Skin epidermis (tissue), 12 donors: ENCODE measurements around the gene MYO16.

Experiments
- H3K27ac ChIP-seq, 21 experiments: fragments of 200-600 bp; sonication (generic) in 11 of 21; one replicate each; pipeline ENCODE4 v1.5.0; 2020; ENCODE audit warnings: mild to moderate bottlenecking in 3 of 21, inconsistent platforms in 2 of 21, moderate library complexity in 2 of 21
- H3K4me3 ChIP-seq, 7 experiments: fragments of 200-600 bp; sonication (generic) in 2 of 7; one replicate each; pipeline ENCODE4 v1.5.0; 2020; ENCODE audit warnings: inconsistent platforms in 2 of 7, mild to moderate bottlenecking in 2 of 7, moderate library complexity in 1 of 7

The MYO16 gene

DNA sequence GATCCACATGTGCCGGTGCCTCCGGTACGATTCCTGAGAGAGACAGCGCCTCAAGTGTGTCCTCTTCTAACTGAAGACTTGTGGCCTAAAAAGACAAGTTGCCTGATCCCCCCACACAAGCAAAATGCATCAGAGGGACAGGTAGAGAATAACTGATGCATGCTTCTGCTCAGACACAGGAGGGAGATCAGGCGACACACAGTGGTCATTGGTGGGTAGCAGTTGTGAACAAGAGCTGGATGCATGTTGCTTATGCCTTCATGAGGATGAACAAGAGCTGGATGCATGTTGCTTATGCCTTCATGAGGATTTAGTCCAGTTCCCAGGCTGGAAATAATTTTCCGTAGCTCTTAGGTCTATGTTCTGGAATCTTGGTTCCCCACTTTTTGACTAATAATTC, 505.6 kb downstream of the MYO16 start:
- no peak overlapping the region for H3K27ac ChIP-seq
- H3K4me3 ChIP-seq = no peak overlapping the region

DNA sequence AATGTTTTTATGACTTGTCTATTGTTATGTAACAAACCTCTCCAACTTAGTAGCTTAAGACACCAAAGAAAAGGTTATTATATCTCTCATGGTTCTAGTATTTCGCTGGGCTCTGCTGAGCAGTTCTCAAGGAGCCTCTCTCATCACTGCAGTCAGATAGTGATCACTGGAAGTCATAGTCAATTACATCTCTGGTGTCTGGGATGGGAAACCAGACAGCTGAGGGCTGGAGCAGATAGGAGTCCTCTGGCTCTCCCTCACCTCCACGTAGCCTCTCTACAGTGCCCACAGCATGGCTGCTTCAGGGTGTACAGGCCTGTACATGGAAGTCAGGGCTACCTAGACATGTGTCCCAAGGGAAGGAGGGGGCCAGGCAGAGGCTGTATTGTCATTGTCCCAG, 507.5 kb downstream of the MYO16 start:
- Histone ChIP-seq H3K27ac (no peak overlapping the region), H3K4me3 (no peak overlapping the region)

DNA sequence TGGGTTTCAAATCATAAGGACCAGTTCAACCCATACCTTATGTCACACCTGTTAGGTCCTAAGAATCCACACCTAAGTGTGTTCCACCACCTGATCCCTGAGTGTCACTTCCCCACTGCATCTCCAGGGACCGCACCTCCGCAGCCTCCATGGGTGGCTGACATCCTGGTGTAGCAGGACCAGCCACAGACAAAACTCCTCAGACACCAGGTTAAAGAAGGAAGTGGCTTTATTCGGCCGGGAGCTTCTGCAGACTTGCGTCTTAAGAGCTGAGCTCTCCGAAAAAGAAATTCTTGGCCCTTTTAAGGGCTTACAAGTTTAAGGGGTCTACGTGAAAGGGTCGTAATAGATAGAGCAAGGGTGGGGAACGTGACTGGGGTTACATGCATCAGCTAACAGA, 509.9 kb downstream of the MYO16 start:
- no peak overlapping the region for H3K4me3 ChIP-seq
- no peak overlapping the region for H3K27ac ChIP-seq

DNA sequence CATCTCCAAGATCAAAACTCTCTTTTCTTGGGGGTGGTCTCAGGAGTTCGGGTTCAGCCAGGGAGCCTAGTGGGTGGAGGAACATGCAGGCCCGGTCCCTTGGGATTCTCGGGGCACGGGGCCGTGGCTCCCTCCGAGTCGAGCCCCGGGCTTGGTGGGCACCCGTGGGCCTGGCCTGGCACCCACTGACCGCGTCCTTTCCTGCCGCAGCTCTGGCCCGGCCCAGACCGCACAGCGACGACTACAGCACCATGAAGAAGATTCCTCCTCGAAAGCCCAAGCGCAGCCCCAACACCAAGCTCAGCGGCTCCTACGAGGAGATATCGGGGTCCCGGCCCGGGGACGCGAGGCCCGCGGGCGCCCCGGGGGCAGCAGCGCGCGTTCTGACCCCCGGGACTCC, 510.6 kb downstream of the MYO16 start:
- H3K4me3 ChIP-seq = no peak overlapping the region
- no peak overlapping the region for H3K27ac ChIP-seq

DNA sequence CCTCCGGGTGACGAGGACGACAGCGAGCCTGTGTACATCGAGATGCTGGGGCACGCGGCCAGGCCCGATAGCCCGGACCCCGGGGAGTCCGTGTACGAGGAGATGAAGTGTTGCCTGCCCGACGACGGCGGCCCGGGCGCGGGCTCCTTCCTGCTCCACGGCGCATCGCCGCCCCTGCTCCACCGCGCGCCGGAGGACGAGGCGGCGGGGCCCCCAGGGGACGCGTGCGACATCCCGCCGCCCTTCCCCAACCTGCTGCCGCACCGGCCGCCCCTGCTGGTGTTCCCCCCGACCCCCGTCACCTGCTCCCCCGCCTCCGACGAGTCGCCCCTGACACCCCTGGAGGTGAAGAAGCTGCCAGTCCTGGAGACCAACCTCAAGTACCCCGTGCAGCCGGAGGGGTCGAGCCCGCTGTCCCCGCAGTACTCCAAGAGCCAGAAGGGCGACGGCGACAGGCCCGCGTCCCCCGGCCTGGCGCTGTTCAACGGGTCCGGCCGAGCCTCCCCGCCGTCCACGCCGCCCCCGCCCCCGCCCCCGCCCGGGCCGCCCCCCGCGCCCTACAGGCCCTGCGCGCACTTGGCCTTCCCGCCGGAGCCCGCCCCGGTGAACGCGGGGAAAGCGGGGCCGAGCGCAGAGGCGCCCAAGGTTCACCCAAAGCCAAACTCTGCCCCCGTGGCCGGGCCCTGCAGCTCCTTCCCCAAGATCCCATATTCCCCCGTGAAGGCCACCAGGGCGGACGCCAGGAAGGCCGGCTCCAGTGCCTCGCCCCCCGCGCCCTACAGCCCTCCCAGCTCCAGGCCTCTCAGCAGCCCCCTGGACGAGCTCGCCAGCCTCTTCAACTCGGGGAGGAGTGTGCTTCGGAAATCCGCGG, 511.3 kb downstream of the MYO16 start:
- Histone ChIP-seq H3K27ac (no peak overlapping the region), H3K4me3 (peak overlapping the region in 1 of 7 experiments; percentile 21)

DNA sequence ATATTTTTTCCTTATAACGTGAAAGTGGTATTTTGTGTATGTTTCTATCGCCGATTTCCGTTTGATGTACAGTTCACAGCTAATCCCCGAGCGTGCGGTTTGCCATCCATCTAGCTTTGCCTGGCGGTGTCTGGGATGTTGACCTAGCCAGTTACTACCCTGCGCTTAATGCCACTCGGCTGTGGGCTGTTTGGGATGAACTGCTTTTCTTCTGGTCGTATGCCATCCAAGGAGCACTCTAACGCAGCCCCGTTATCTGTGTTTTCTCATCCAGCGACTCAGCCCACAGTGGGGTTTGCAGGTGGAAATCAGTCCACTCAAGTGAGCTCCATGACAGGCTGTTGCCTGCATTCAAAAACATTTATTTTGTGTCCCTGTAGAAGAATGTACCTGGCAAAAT, 512.3 kb downstream of the MYO16 start:
- no peak overlapping the region for H3K4me3 ChIP-seq
- H3K27ac ChIP-seq = no peak overlapping the region

DNA sequence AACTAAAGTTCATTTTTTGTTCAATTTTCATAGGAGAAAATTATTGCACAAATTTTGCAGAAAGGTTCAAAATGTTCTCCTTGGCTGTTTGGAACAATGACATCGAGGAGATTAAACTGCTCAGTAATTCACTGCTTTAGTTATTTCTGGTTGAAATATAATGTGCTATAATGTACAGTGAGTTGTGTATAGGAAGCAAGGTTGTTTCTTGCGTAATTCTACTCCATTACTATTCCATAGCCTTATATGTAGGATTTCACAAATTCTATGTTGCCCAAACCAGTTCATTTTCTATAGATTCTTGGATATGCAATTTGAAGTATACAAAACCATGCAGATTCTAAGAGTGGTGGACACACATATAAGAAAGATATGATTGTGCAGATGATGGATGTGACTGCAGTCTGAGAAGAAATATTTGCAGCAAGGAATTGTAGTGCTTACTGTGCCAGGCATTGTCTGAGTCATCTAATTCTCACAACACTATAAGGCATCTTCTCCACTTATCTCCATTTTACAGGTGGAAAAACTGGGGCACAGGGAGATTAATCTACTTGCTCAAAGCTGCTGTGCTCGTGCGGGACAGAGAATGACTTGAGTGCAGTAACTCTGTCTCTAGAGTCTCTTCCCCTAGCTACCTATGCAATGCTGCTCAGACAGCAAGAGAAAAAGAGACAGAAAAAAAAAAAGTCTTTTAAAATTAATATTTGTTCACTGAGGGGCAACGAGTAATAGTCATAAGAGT, 515.5 kb downstream of the MYO16 start:
- H3K4me3 ChIP-seq = no peak overlapping the region
- H3K27ac ChIP-seq = no peak overlapping the region

DNA sequence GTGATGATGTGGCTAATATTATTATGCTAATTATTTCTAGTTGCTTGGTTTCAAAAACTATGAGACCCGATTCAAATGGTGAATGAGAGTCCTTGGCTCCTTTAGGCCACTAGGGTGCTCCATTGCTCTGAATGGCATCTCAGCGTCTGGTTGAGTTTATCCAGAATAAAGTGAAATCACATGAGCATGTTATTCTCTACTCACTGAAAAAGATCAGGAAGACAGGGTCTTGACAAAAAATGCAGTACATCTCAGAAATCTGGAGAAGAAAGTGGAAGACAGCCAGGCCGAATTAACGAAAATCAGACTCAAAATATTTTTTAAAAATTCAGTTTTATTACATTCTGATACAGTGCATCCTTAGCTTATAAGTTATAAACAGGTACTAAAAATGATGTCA, 516.2 kb downstream of the MYO16 start:
- Histone ChIP-seq H3K27ac (no peak overlapping the region), H3K4me3 (no peak overlapping the region)

DNA sequence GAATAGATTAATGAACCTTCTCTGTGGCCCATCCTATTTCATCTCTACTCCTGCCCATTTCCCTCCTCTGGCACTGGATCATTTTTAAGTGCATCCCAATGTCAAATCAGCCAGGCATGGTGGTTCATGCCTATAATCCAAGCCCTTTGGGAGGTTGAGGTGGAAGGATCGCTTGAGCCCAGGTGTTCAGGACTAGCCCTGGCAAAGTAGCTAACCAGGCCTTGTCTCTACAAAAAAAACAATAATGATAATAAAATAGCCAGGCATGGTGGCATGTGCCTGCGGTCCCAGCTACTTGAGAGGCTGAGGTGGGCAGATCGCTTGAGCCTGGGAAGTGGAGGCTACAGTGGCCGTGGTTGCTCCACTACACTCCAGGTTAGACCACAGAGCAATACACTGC, 517.0 kb downstream of the MYO16 start:
- Histone ChIP-seq H3K27ac (no peak overlapping the region), H3K4me3 (no peak overlapping the region)

DNA sequence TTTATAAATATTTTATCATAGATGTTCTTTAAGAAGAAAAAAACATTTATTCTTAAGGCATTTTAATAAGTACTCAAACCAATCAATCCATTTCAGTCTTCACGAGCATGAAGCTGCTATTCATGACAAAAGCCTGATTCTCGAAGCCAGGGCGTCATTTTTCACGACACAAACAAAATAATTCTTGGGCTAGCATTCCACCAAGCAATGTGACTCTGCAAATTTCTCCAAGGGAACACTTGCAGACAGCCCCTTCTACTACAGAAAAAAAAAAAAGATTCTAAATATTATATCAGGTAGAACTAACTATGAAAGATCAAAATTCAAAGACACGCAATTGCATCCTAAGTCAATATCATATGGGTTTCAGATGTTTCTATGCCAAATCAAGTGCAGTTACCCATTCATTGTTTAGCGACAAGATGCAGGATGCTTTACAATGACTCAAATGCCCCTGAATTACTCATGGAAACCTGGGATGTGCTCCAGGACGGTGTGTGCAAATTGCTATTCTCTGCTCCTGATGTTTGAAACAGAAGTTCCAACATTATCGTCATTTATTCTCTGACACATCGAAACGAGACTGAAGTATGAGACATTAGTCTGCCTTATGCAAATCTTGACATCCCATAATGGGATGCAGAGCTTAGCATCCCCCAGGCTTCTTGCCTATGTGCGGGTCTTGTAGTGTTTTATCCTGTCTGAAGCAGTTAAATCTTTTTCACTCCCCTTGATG, 517.7 kb downstream of the MYO16 start:
- H3K4me3 ChIP-seq = no peak overlapping the region
- H3K27ac ChIP-seq = no peak overlapping the region

DNA sequence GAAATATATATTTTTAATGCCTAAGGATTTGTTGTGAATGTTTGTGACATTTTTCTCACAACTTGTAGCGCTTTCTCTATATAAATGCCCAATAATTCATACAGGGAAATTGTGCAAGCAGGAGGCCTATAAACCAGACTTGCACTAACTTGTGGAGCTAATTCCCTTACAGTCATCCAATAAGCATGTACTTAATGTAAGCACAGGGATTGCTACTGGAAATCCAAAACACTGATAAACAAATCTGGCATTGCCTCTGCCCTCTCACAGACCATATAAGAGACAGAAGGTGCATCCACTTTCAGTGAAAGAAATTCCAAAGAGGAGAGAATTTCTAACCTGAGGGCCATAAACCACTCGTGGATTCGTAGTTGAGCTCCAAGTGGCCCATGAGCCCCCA, 518.8 kb downstream of the MYO16 start:
- Histone ChIP-seq H3K27ac (no peak overlapping the region), H3K4me3 (no peak overlapping the region)

DNA sequence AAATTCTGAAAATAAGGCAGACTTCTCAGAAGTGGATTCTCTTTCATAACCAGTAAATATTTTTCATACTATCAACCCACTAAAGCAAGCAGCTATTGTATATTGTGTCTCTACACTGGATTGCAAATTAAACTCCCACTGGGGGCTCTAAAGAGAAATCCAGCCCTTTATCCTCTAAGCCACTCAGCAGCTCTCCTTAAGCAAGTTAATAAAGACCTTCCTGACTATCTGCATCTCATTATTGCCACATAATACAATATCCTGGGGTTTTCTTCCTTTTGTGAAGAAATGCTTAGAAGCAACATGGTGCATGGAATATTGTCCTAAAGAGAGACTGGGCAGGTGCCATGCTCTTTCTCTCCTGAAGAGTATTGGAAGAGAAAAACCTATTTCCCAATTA, 521.3 kb downstream of the MYO16 start:
- Histone ChIP-seq H3K4me3 (no peak overlapping the region), H3K27ac (no peak overlapping the region)

DNA sequence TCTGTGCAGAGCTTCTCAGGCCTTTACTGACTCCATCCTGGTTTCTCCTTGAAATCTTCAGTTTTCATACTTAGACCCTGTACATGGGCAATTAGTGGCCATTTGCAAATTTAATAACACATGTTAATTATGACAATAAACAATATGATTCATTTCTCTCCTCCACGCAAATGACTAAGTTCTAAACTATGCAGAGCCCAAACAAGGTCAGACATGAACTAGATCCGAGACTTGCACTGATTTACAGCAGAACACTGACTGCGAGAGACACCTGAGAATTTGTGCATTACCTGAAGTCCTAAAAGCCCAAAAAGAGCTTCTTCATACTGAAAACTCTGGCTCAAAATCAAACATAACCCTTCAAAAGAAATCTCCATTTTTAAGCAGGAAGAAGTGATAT, 521.8 kb downstream of the MYO16 start:
- no peak overlapping the region for H3K4me3 ChIP-seq
- peak overlapping the region in 1 of 21 experiments; percentile 10 for H3K27ac ChIP-seq

DNA sequence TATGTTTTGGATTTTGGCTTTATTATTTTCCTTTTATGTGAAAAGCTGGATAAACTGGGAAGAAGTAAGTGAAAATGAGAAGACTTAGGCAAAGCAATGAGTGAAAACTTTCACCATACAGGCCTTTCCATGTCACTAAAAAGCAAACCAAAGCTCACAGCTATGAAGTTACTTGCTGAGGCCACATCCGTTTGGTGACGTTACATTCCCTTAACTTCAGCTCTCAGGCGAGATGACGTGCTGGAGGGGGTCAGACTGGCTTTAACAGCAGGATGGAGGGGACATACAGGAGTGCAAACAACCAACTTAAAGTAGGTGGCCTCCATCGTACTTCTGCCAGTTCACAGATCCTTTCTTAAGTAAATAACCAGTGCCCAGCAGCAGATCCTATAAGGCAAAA, 522.3 kb downstream of the MYO16 start:
- Histone ChIP-seq H3K27ac (peak overlapping the region in 1 of 21 experiments; percentile 10), H3K4me3 (no peak overlapping the region)

DNA sequence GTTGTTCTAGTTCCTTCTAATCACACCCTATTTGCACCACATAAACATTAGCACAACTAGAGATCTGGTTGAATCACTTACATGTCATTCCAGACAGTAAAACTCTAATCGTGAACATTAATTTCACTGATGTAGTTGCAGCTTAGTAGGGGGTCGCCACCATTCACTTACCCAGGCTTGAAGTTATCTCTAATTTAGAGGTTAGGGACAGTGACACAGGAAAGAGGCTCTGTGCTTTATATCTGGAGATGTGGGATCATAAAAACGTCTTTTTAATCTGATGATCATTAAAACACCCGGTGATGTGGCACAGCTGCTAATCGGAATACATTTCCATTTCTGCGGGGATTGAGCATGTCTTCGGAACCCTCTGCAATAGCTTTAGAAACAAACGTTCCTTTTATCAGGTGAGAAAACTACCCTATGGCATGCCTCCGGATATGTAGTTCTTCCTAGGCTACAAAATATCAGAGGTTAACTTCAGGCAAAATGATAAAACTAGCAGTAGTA, 523.0 kb downstream of the MYO16 start:
- Histone ChIP-seq H3K27ac (no peak overlapping the region), H3K4me3 (no peak overlapping the region)

DNA sequence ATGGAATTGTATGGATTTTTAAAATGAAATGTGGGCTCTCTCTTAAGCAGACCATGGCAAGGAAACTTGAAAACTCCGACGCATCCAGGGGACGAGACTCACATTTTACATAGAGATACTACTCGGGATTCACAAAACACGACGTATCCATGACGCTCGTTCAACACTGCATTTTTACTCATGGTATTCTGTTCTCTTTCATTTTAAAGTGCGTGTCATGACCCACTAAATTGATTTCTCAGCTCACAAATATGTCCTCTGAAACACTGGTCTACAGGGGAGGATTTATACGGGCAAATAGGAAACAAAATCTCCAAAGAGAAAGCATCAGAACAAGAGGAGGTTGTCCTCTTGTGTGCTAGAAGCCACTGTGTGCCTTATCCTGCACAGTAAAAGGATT, 523.5 kb downstream of the MYO16 start:
- no peak overlapping the region for H3K27ac ChIP-seq
- H3K4me3 ChIP-seq = no peak overlapping the region

DNA sequence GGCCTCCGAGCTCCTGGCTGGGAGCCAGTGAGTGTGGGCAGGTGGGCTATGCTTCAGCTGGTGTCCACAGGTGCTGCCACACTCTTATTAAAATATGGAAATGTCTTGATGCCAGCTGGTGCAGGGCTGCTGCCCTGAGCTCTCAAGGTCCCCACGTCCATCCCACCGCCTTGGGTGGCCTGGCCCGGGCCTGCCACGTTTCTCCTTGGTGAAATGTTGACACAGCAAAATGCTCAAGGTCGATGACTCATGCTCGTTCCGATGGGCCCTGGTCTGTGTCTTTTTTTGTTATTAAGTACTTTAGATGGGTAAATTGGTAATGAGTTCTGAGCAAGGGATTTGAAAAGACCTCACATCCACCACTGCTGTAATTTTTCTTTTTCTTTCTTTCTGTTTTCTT, 524.7 kb downstream of the MYO16 start:
- H3K4me3 ChIP-seq = no peak overlapping the region
- no peak overlapping the region for H3K27ac ChIP-seq

DNA sequence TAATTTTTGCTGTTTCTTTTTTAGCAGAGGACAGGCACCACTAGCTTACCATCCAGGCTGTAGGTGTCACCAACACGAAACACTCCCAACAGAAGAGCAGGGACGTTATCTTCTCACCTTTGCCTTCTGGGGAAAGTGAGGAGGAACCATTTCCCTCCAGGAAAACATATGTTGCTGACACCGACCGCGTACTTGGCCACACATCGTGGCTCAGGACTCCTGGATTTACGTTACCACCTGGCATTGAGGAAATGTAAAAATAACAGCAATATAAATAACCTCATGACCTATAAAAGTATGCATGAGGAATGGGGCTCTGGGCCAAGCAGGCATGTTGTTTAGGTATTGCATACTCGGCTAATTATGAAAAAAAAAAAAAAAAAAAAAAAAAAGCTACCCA, 525.1 kb downstream of the MYO16 start:
- no peak overlapping the region for H3K4me3 ChIP-seq
- H3K27ac ChIP-seq = no peak overlapping the region

DNA sequence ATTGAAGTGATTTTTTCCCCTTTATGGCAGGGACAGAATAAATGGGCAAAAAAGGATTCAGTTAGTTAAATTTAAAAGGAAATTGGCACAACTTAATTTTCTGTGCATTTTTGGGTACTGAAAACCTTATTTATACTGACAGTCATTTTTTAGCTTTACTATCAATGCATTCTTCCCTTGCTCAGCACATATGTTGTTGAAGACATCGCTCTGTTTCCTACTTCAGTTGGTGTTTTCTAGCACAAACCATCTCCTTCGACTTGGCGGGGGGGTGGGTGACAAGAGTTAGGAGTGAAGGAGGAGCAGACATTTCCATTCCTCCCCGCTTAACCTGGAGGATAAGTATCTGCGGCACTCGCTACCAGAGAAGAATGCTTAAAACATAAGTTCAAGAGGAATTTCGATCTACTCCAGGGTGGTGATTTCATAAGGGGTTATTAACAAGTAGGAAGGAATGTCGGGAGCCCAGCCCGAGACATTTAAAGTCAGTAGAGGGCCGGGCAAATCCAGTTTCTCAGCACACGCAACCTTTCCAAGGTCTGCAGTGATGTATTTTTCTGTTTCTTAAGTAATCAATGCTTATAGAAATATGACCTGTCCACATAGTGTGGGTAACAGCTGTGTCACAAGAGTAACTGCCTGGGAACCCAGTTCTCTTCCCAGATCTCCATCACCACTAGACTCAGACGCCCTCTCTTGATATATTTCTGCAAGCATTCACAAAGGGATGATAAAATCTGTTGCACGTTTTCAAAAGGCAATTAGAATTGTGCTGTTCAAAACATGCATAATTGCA, 525.8 kb downstream of the MYO16 start:
- Histone ChIP-seq H3K4me3 (no peak overlapping the region), H3K27ac (peak overlapping the region in 3 of 21 experiments; percentile 2 to 25 (median 19))
